Thyroid gland (tissue), 4 donors: Measurements from ENCODE around the gene PITX3.

ENCODE experiments used
- POLR2A ChIP-seq, 2 donors: fragments of 450-650 bp; IDR thresholded peaks; one replicate each; pipeline ENCODE4 v1.6.1; 2017; ENCODE audit warnings: antibody characterized with exemption in 2 of 2, mild to moderate bottlenecking in 2 of 2, moderate library complexity in 1 of 2
- TF ChIP-seq, protein P1 (sequence below), 6 experiments: fragments of 200-600 bp in 3 of 6; fragments of 450-650 bp in 3 of 6; sonication (generic) in 3 of 6; IDR thresholded peaks; one replicate each; pipeline ENCODE4 v1.5.1; 2016 to 2019; ENCODE audit warnings: antibody characterized with exemption in 6 of 6, mild to moderate bottlenecking in 2 of 6, inconsistent platforms in 1 of 6, moderate library complexity in 1 of 6

DNA sequence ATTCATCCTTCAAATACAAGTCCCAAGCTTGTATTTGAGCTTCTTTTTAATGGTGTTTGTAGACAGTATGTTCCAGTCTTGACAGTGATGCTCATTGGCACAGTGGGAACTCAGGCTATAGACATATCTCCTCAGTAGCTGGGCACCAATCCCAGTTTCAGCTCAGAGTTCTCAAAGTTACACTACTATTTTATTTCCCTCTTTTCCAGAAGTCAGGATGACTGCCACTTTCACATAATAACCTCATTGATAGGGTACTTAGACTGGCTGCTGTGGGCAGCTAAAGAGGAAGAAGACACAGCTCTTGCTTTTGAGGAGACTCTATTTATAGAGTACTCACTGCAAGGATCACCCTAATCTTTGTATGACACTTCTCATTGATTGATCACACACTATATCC, 6.4 kb upstream of the PITX3 start:
- TF ChIP-seq, protein P1, sequence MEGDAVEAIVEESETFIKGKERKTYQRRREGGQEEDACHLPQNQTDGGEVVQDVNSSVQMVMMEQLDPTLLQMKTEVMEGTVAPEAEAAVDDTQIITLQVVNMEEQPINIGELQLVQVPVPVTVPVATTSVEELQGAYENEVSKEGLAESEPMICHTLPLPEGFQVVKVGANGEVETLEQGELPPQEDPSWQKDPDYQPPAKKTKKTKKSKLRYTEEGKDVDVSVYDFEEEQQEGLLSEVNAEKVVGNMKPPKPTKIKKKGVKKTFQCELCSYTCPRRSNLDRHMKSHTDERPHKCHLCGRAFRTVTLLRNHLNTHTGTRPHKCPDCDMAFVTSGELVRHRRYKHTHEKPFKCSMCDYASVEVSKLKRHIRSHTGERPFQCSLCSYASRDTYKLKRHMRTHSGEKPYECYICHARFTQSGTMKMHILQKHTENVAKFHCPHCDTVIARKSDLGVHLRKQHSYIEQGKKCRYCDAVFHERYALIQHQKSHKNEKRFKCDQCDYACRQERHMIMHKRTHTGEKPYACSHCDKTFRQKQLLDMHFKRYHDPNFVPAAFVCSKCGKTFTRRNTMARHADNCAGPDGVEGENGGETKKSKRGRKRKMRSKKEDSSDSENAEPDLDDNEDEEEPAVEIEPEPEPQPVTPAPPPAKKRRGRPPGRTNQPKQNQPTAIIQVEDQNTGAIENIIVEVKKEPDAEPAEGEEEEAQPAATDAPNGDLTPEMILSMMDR (IDR thresholded peaks at IDR 0.05), result no peak
- TF ChIP-seq POLR2A (IDR thresholded peaks at IDR 0.05), result no peak
